GM23338 (cell line): ENCODE measurements around the gene PLAAT2. TPM values are rescaled to one million over a fixed set of nuclear protein-coding genes. Genes with fewer than 3 reads are reported as not detected.
A peak's percentile ranks its signal among the peaks of the same experiment; 100 is the strongest.

ENCODE experiments used
- ATAC-seq: fragments of 200-7000 bp; cut with Tn5 transposase; 3 replicates; pipeline ENCODE4 v1.9.1; 2020
- DNase-seq: peaks from one replicate; pipeline ENCODE4 v3.0.0-alpha.2; 2015; ENCODE audit warnings: low spot score
- H2AFZ ChIP-seq: fragments of 200-600 bp; sonication (generic); 2 replicates; pipeline ENCODE4 v1.8.0; 2016; ENCODE audit warnings: antibody characterized with exemption, mild to moderate bottlenecking, moderate library complexity
- H3F3A ChIP-seq: fragments of 200-600 bp; sonication (generic); replicated peaks from 2 replicates; pipeline ENCODE4 v1.8.0; 2017; ENCODE audit warnings: antibody characterized with exemption, mixed run types, low read depth
- H3K27ac ChIP-seq: fragments of 200-600 bp; sonication (generic); 2 replicates; pipeline ENCODE4 v1.6.1; 2016; ENCODE audit warnings: low read depth
- H3K27me3 ChIP-seq: fragments of 200-600 bp; sonication (generic); 2 replicates; pipeline ENCODE4 v1.8.0; 2016; ENCODE audit warnings: mild to moderate bottlenecking, mixed run types, moderate library complexity; ENCODE audit not compliant: insufficient read depth
- H3K36me3 ChIP-seq: fragments of 200-600 bp; sonication (generic); 2 replicates; pipeline ENCODE4 v1.8.0; 2016; ENCODE audit warnings: mild to moderate bottlenecking; ENCODE audit not compliant: insufficient read depth
- H3K4me1 ChIP-seq: fragments of 200-600 bp; sonication (generic); 2 replicates; pipeline ENCODE4 v1.8.0; 2016; ENCODE audit warnings: mild to moderate bottlenecking, moderate library complexity; ENCODE audit not compliant: insufficient read depth
- H3K4me2 ChIP-seq: fragments of 200-600 bp; sonication (generic); 2 replicates; pipeline ENCODE4 v1.7.1; 2017; ENCODE audit warnings: mixed run types
- H3K4me3 ChIP-seq: fragments of 200-600 bp; sonication (generic); 2 replicates; pipeline ENCODE4 v1.6.1; 2016; ENCODE audit warnings: mixed run types
- H3K79me2 ChIP-seq: fragments of 200-600 bp; sonication (generic); replicated peaks from 2 replicates; pipeline ENCODE4 v1.8.0; 2017; ENCODE audit warnings: mild to moderate bottlenecking; ENCODE audit not compliant: insufficient read depth
- H3K9me2 ChIP-seq: fragments of 200-600 bp; sonication (generic); 2 replicates; pipeline ENCODE4 v1.8.0; 2017; ENCODE audit not compliant: insufficient read depth
- H4K20me1 ChIP-seq: fragments of 200-600 bp; sonication (generic); replicated peaks from 2 replicates; pipeline ENCODE4 v1.8.0; 2017; ENCODE audit warnings: mild to moderate bottlenecking; ENCODE audit not compliant: insufficient read depth
- H3K27ac Mint-ChIP-seq: 2 replicates; pipeline ENCODE4 v1.8.0; 2020; ENCODE audit warnings: inconsistent platforms, mild to moderate bottlenecking, moderate library complexity, mixed read lengths
- H3K27me3 Mint-ChIP-seq: 3 replicates; pipeline ENCODE4 v1.8.0; 2022; ENCODE audit warnings: low read depth, mild to moderate bottlenecking, moderate library complexity, mixed read lengths, inconsistent platforms; ENCODE audit not compliant: insufficient read depth, poor library complexity
- H3K36me3 Mint-ChIP-seq: 3 replicates; pipeline ENCODE4 v1.8.0; 2021; ENCODE audit warnings: low read depth, mild to moderate bottlenecking, inconsistent platforms, moderate library complexity, mixed read lengths
- H3K4me1 Mint-ChIP-seq: 3 replicates; pipeline ENCODE4 v1.8.0; 2020; ENCODE audit warnings: mild to moderate bottlenecking, inconsistent platforms, mixed read lengths
- H3K4me3 Mint-ChIP-seq: 3 replicates; pipeline ENCODE4 v1.8.0; 2021; ENCODE audit warnings: moderate library complexity, mild to moderate bottlenecking, inconsistent platforms, mixed read lengths
- H3K9me3 Mint-ChIP-seq: 3 replicates; pipeline ENCODE4 v1.8.0; 2020; ENCODE audit warnings: moderate library complexity, mild to moderate bottlenecking, inconsistent platforms, mixed read lengths
- CREB1 ChIP-seq: fragments of 250-450 bp; sonication (Bioruptor Pico); IDR thresholded peaks from 2 replicates; pipeline ENCODE4 v1.5.0; 2020; ENCODE audit warnings: low read depth, mild to moderate bottlenecking, moderate library complexity
- EZH2 ChIP-seq: fragments of 200-600 bp; sonication (generic); IDR thresholded peaks from one replicate; pipeline ENCODE4 v1.8.0; 2017; ENCODE audit warnings: antibody characterized with exemption, mild to moderate bottlenecking, low read depth; ENCODE audit not compliant: unreplicated experiment
- EZH2phosphoT487 ChIP-seq: fragments of 200-600 bp; sonication (generic); IDR thresholded peaks from one replicate; pipeline ENCODE4 v1.8.1; 2018; ENCODE audit warnings: antibody characterized with exemption; ENCODE audit not compliant: unreplicated experiment
- JUNB ChIP-seq: IDR thresholded peaks from one replicate; pipeline ENCODE4 v1.6.1; 2016; ENCODE audit warnings: antibody characterized with exemption; ENCODE audit not compliant: unreplicated experiment
- NANOG ChIP-seq: IDR thresholded peaks from 2 replicates; pipeline ENCODE4 v1.6.1; 2016; ENCODE audit warnings: antibody characterized with exemption, borderline replicate concordance
- POLR2AphosphoS5 ChIP-seq: IDR thresholded peaks from 2 replicates; pipeline ENCODE4 v1.6.1; 2016; ENCODE audit warnings: antibody characterized with exemption, low read depth
- STAT1 ChIP-seq: IDR thresholded peaks from one replicate; pipeline ENCODE4 v1.6.1; 2016; ENCODE audit warnings: antibody characterized with exemption; ENCODE audit not compliant: unreplicated experiment
- ZNF114 ChIP-seq: fragments of 250-450 bp; sonication (Bioruptor Pico); IDR thresholded peaks from 2 replicates; pipeline ENCODE4 v1.5.0; 2020; ENCODE audit warnings: mild to moderate bottlenecking, moderate library complexity
- ZNF331 ChIP-seq: fragments of 250-450 bp; sonication (Bioruptor Pico); IDR thresholded peaks from 2 replicates; pipeline ENCODE4 v1.5.0; 2020; ENCODE audit warnings: low read depth, mild to moderate bottlenecking, moderate library complexity
- polyA plus RNA-seq: library from polyadenylated mRNA; unstranded; fragments of >200 nt; fragmentation: Nextera tagmentation; extraction: Ambion mirVana; gene quantifications from 2 replicates; pipeline ENCODE4 v1.2.1, GENCODE V29; 2016
- total RNA-seq: library from RNA; depleted of rRNA; stranded (reverse); fragments of >200 nt; shearing (Covaris generic); gene quantifications from 2 replicates; pipeline ENCODE4 v1.2.3, GENCODE V29; 2014
- TF ChIP-seq, protein P1 (sequence below): fragments of 250-450 bp; sonication (Bioruptor Pico); IDR thresholded peaks from 2 replicates; pipeline ENCODE4 v1.5.0; 2020; ENCODE audit warnings: mild to moderate bottlenecking, moderate library complexity
- TF ChIP-seq, protein P2 (sequence below), 2 experiments: fragments of 200-600 bp in 1 of 2; sonication (generic) in 1 of 2; conservative IDR thresholded peaks; 2 replicates each; pipeline versions ENCODE4 v1.5.1 to v1.6.1; 2016 to 2017; ENCODE audit warnings: antibody characterized with exemption in 2 of 2, low read depth in 2 of 2, mild to moderate bottlenecking in 2 of 2, moderate library complexity in 1 of 2
- TF ChIP-seq, protein P3 (sequence below): IDR thresholded peaks from 2 replicates; pipeline ENCODE4 v1.6.1; 2016; ENCODE audit warnings: antibody characterized with exemption
- TF ChIP-seq, protein P4 (sequence below): IDR thresholded peaks from one replicate; pipeline ENCODE4 v1.6.1; 2018; ENCODE audit warnings: antibody characterized with exemption; ENCODE audit not compliant: unreplicated experiment

The PLAAT2 gene
- total and polyA plus RNA-seq, 2 experiments from 2014 or later = 0.66 to 0.78 TPM

DNA sequence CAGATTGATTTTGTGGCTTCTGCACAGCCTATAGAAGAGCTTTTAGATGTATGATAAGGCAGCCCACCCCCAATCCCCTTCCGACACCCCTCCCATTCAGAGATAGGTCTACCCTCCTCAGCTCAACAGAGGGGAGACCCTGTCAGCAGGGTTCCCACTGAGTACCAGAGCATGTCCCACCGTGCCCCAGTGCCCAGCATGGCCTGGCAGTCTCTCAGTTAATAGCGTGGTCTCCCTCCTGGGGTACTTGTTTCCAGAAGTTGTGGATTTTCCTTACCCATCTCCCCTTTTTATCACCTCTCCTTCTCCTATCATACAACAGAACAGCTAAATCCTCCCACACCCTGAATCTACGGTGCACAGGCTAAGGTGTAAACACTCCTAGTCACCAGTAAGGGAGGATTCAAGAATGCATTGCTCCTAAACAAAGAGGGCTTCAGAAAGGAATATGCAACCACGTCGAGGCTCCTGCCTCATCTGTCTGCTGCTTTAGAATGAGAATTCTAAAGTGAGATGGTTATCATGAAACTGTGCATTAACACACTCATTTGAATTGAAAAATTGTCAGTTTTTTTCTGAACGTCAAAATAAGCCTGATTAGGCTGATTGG, 6.7 kb downstream of the PLAAT2 start:
- TF ChIP-seq STAT1 = no peak
- TF ChIP-seq CREB1 (CRISPR knock-in tag) = no peak
- TF ChIP-seq, protein P1, sequence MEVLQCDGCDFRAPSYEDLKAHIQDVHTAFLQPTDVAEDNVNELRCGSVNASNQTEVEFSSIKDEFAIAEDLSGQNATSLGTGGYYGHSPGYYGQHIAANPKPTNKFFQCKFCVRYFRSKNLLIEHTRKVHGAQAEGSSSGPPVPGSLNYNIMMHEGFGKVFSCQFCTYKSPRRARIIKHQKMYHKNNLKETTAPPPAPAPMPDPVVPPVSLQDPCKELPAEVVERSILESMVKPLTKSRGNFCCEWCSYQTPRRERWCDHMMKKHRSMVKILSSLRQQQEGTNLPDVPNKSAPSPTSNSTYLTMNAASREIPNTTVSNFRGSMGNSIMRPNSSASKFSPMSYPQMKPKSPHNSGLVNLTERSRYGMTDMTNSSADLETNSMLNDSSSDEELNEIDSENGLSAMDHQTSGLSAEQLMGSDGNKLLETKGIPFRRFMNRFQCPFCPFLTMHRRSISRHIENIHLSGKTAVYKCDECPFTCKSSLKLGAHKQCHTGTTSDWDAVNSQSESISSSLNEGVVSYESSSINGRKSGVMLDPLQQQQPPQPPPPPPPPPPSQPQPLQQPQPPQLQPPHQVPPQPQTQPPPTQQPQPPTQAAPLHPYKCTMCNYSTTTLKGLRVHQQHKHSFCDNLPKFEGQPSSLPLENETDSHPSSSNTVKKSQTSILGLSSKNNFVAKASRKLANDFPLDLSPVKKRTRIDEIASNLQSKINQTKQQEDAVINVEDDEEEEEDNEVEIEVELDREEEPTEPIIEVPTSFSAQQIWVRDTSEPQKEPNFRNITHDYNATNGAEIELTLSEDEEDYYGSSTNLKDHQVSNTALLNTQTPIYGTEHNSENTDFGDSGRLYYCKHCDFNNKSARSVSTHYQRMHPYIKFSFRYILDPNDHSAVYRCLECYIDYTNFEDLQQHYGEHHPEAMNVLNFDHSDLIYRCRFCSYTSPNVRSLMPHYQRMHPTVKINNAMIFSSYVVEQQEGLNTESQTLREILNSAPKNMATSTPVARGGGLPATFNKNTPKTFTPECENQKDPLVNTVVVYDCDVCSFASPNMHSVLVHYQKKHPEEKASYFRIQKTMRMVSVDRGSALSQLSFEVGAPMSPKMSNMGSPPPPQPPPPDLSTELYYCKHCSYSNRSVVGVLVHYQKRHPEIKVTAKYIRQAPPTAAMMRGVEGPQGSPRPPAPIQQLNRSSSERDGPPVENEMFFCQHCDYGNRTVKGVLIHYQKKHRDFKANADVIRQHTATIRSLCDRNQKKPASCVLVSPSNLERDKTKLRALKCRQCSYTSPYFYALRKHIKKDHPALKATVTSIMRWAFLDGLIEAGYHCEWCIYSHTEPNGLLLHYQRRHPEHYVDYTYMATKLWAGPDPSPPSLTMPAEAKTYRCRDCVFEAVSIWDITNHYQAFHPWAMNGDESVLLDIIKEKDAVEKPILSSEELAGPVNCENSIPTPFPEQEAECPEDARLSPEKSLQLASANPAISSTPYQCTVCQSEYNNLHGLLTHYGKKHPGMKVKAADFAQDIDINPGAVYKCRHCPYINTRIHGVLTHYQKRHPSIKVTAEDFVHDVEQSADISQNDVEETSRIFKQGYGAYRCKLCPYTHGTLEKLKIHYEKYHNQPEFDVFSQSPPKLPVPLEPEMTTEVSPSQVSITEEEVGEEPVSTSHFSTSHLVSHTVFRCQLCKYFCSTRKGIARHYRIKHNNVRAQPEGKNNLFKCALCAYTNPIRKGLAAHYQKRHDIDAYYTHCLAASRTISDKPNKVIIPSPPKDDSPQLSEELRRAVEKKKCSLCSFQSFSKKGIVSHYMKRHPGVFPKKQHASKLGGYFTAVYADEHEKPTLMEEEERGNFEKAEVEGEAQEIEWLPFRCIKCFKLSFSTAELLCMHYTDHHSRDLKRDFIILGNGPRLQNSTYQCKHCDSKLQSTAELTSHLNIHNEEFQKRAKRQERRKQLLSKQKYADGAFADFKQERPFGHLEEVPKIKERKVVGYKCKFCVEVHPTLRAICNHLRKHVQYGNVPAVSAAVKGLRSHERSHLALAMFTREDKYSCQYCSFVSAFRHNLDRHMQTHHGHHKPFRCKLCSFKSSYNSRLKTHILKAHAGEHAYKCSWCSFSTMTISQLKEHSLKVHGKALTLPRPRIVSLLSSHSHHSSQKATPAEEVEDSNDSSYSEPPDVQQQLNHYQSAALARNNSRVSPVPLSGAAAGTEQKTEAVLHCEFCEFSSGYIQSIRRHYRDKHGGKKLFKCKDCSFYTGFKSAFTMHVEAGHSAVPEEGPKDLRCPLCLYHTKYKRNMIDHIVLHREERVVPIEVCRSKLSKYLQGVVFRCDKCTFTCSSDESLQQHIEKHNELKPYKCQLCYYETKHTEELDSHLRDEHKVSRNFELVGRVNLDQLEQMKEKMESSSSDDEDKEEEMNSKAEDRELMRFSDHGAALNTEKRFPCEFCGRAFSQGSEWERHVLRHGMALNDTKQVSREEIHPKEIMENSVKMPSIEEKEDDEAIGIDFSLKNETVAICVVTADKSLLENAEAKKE = no peak
- TF ChIP-seq, protein P2, sequence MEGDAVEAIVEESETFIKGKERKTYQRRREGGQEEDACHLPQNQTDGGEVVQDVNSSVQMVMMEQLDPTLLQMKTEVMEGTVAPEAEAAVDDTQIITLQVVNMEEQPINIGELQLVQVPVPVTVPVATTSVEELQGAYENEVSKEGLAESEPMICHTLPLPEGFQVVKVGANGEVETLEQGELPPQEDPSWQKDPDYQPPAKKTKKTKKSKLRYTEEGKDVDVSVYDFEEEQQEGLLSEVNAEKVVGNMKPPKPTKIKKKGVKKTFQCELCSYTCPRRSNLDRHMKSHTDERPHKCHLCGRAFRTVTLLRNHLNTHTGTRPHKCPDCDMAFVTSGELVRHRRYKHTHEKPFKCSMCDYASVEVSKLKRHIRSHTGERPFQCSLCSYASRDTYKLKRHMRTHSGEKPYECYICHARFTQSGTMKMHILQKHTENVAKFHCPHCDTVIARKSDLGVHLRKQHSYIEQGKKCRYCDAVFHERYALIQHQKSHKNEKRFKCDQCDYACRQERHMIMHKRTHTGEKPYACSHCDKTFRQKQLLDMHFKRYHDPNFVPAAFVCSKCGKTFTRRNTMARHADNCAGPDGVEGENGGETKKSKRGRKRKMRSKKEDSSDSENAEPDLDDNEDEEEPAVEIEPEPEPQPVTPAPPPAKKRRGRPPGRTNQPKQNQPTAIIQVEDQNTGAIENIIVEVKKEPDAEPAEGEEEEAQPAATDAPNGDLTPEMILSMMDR (conservative IDR thresholded peaks at IDR 0.05; ENCODE audit: low read depth in 2 of 2) = no peak
- no peak for TF ChIP-seq ZNF331 (CRISPR knock-in tag)
- no peak for TF ChIP-seq JUNB
- TF ChIP-seq, protein P3, sequence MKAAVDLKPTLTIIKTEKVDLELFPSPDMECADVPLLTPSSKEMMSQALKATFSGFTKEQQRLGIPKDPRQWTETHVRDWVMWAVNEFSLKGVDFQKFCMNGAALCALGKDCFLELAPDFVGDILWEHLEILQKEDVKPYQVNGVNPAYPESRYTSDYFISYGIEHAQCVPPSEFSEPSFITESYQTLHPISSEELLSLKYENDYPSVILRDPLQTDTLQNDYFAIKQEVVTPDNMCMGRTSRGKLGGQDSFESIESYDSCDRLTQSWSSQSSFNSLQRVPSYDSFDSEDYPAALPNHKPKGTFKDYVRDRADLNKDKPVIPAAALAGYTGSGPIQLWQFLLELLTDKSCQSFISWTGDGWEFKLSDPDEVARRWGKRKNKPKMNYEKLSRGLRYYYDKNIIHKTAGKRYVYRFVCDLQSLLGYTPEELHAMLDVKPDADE = no peak
- TF ChIP-seq NANOG = no peak
- TF ChIP-seq, protein P4, sequence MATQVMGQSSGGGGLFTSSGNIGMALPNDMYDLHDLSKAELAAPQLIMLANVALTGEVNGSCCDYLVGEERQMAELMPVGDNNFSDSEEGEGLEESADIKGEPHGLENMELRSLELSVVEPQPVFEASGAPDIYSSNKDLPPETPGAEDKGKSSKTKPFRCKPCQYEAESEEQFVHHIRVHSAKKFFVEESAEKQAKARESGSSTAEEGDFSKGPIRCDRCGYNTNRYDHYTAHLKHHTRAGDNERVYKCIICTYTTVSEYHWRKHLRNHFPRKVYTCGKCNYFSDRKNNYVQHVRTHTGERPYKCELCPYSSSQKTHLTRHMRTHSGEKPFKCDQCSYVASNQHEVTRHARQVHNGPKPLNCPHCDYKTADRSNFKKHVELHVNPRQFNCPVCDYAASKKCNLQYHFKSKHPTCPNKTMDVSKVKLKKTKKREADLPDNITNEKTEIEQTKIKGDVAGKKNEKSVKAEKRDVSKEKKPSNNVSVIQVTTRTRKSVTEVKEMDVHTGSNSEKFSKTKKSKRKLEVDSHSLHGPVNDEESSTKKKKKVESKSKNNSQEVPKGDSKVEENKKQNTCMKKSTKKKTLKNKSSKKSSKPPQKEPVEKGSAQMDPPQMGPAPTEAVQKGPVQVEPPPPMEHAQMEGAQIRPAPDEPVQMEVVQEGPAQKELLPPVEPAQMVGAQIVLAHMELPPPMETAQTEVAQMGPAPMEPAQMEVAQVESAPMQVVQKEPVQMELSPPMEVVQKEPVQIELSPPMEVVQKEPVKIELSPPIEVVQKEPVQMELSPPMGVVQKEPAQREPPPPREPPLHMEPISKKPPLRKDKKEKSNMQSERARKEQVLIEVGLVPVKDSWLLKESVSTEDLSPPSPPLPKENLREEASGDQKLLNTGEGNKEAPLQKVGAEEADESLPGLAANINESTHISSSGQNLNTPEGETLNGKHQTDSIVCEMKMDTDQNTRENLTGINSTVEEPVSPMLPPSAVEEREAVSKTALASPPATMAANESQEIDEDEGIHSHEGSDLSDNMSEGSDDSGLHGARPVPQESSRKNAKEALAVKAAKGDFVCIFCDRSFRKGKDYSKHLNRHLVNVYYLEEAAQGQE = no peak
- TF ChIP-seq ZNF114 (CRISPR knock-in tag) = no peak
- no peak for TF ChIP-seq EZH2phosphoT487
- no peak for TF ChIP-seq POLR2AphosphoS5
- no peak for TF ChIP-seq EZH2
- H3K4me1 ChIP-seq = peaks cover 30% of the 10 kb centered on the region
- no peaks in the 10 kb centered on the region for H3K9me2 ChIP-seq
- H3F3A ChIP-seq = no peaks in the 10 kb centered on the region; the same call in 1 of the 2 replicates
- Mint-ChIP-seq H3K9me3 (no peaks in the 10 kb centered on the region), H3K4me1 (peaks cover 23% of the 10 kb centered on the region), H3K27ac (no peak overlapping the region), H3K36me3 (no peaks in the 10 kb centered on the region), H3K4me3 (no peak overlapping the region), H3K27me3 (peaks cover 12% of the 10 kb centered on the region)
- DNase-seq (no peak), ATAC-seq (peak; percentile 22; the same call in 2 of the 3 replicates)
- H3K36me3 ChIP-seq = no peaks in the 10 kb centered on the region
- no peak overlapping the region for H3K27ac ChIP-seq
- no peak overlapping the region; the same call in 1 of the 2 replicates for H2AFZ ChIP-seq
- H3K4me3 ChIP-seq = no peak overlapping the region
- no peaks in the 10 kb centered on the region for H3K79me2 ChIP-seq
- H3K27me3 ChIP-seq = no peaks in the 10 kb centered on the region
- no peaks in the 10 kb centered on the region for H4K20me1 ChIP-seq
- H3K4me2 ChIP-seq = no peak overlapping the region
